GM19463 (cell line): ENCODE data around the gene BTBD17.
A peak's percentile ranks its signal among the peaks of the same experiment; 100 is the strongest.

Experiments used
- ATAC-seq: cut with Tn5 transposase; IDR thresholded peaks from one replicate; pipeline ENCODE4 v1.9.1; 2021; ENCODE audit warnings: mild to moderate bottlenecking, moderate library complexity; ENCODE audit not compliant: unreplicated experiment

The BTBD17 gene

DNA sequence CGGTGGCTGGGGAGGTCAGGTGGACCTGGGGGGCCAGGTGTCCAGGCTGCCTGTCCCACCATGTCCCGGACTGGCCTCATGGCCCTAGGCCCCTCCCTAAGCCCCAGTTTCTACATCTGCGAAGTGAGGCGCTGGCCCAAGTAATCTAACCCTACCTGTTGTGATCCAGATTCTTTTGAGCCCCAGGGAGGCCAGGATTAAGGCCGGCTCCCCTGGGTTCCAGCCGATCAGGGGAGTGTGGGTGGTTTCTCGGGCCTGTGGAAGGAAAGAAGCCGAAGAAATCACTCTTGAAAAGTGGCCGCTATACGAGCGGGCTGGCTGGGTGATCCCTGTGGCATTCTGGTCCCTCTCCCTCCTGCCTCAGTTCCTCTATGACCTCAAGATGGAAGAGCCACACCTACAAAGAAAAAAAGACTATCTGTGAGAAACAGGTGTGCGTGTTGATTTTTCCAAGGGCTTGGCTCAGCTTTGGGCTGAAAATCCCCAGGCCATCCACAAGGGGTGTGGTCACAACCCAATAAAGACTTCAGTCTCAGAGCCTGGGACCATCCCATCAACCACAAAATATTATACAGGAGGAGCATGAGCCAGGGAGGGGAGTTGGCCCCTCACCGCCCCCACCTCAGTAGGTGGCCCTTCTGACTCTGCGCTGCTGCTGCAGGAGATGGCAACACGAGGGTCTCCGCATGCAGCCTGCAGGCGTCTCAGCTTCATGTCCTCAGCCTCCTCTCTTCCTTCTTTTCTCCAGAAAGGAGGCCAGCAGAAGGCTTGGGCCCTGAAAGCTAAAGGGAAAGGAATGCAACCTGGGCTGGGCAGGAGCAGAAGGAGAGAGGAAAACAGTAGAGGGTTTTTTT, 25.9 kb upstream of the BTBD17 start:
- no peak for ATAC-seq

DNA sequence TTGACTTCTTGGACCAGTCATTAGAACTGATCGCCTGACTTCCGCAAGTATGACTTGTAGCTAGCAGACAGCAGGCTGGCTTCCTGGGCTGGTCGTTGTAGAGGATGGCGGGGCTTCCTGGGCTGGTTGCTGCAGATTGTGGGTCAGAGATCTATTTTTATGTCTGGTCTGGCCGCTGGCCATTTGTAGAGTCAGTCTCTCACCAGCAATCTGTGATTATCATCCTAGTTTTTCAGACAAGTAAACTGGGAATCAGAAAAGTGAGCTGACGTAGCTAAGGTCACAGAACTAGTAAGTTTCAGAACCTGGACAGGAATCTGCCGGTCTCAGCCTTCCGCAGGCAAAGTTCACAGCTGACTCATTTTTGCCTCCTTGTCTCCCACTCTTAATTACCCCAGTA, 24.7 kb upstream of the BTBD17 start:
- no peak for ATAC-seq

DNA sequence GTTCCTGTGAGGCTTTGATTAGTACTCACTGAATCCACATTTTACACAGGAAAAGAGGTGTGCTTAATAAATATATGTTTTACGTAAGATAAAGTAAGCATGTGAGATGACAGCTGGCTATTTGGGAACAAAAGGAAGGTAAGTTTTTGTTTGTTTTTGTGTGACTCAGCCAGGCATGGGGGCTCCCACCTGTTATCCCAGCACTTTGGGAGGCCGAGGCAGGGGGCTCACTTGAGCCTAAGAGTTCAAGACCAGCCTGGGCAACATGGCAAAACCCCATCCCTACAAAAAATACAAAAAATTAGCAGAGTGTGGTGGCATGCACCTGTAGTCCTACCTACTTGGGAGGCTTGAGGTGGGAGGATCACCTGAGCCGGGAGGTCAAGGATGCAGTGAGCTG, 23.5 kb upstream of the BTBD17 start:
- ATAC-seq, result no peak

DNA sequence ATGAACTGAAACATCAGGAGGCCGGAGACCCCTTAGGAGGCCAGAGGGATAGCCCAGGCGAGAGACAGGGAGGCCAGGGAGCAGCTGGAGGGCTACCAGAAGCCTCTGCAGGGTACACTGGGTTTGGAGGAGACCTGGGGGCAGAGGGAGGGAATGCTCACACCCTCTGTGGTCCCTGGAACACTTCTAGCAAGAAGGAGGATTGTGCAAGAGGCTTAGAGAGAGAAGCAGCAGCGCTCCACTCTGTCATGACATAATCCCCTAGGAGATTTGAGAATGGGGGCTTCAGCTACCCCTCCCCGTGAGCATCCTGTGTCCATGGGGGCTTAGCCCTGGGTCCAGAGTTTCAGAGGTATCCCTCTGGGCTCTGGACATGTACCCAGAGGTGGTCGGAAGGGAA, 21.5 kb upstream of the BTBD17 start:
- no peak for ATAC-seq

DNA sequence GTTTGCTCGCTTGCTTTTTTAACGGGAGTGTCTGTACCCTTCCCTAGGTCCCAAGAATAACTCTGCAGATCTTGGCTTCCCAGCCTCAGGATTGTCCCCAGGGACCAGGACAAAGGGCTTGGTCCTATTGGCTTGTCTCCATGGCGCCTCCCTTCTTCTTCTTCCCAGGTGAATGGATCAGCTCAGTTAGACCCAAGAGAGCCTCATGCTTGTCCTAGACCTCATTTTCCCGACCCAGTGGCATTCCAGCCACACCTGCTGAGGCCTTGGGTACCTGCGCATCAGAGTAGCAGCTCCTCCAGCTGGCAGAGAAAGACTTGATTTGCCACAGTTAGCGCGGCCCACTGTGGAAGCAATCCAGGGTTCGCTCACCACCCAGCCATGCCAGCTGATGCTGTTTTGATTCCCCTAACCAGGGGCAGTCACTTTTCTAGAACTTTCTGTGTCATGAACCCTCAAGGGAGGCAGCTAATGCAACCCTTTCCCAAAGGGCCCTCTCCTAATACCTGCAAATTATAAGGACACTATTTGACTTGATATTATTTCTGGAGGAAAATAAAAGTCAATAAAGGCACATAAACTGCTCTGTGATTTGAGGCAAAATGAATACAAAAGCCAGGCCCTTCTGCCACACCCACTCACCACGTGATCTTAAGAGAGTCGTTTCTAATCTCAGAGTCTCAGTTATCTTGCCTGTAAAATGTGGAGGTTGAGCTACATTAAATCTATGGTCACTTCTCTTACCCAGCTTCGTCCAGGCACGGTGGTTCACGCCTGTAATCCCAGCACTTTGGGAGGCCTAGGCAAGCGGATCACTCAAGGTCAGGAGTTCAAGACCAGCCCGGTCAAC, 19.5 kb upstream of the BTBD17 start:
- ATAC-seq, result no peak

DNA sequence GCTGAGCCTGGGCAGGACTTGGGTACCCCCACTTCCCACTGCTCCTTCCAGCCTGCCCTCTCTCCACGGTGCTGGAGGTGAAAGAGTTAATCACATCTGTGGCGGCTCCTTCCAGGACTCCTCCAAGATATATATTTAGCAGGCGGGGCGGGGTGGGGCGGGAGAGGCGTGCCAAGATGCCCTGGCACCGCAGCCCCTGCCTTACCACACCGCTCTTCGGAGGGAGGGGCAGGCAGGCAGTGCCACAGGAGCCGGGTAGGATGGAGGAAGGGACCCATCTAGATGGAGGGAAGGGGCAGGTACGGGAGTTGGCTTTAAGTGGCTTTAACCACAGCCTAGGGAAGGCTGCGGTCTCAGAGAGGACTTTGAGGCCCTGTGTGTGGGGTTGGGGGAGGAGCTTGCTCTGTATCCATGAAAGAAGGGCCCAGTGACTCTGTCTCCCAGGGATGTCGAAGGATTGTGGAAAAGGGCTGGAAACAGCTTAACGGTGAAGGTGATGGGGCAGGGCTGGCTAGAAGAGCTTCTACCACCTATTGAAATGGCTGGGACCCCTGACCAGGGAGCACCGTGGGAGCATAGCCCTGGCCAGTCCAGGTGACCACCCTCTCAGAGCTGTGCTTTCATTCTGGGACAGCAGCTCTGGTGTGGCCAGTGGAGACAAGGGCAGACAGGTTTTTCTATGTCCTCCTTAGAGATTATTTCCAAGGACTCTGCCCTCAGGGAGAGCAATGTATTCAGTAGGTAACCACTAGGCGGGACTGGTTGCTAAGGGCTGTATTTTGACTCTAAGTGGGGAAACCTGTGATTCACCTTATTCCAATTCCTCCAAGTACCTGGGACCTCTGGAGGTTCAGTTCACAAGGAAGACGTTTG, 18.7 kb upstream of the BTBD17 start:
- no peak for ATAC-seq

DNA sequence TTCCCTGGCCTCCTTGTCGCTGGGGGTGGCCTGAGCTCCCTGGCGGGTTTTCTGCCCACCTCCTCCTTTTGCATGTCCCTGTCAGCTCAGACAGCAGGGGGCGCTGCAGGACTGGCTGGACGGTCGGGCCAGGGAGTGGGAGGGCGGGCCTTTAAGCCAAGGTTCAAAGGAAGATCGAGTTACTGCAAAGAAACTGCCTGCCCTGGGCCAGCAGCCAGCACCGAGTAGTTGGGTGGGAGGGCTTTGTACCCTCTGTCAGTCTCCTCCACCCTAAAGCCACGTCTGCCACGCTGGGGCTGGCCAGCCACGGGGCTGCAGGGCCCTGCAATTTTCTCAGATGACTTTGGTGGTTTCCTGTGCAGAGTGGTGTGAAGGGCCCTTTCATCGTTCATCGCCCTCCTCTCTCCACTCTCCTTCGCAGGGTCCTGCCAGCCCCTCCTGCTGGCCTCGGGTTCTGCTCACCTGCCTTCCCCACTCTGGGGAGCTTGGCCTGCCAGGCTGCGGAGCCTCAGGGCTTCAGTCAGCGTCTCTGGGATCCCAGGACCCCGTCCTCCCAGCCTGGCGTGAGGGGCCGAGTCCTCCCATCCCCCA, 17.9 kb upstream of the BTBD17 start:
- peak; percentile 71 for ATAC-seq

DNA sequence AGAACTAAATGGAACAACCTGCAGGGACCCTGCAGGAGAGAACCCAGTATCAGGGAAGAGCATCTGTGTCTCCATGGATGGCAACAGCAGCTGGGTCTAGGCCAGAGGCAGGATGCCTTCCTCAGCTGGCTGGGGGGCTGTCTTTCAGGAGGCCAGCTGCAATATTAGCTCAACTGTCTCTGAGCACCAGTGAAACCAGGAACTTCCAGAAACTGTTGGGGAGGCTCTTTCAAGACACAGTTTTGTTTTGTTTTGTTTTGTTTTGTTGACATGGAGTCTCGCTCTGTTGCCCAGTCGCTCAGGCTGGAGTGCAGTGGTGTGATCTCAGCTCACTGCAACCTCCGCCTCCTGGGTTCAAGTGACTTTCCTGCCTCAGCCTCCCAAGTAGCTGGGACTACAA, 13.2 kb upstream of the BTBD17 start:
- ATAC-seq, result no peak

DNA sequence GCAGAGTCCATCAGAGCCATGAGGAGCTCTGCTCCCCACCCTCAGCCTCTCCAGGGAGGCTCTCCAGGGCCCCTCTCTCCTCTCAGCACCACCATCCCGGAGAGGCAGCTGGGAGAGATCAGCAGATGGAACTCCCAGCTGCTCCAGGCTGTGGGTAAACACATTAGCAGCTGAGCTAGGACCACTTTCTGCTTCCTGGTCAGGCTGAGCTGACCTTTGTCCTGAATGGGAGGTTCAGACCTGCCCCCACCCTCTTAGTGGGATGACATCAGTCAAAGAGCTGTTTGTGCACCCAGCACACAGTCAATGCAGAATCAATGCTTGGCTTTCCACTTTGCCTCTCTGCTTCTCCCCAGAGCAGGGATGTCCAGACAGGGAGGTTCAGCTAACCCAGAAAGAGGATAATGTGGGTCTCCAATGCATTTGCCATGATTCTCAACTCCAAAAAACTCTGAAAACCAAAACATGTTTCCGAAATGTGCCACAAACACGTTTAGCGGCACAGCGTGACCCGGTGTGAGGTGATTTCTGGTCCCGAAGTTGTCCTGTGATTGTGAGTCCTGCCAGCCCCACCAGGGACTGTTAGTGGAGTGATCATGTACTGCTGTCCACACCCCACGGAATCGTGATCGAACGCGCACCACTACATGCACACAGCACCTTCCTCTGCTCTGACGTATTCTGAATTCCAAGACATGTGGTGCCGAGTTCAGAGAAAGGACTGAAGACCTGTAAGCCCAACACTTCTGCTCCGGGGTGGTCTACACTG, 12.4 kb upstream of the BTBD17 start:
- no peak for ATAC-seq

DNA sequence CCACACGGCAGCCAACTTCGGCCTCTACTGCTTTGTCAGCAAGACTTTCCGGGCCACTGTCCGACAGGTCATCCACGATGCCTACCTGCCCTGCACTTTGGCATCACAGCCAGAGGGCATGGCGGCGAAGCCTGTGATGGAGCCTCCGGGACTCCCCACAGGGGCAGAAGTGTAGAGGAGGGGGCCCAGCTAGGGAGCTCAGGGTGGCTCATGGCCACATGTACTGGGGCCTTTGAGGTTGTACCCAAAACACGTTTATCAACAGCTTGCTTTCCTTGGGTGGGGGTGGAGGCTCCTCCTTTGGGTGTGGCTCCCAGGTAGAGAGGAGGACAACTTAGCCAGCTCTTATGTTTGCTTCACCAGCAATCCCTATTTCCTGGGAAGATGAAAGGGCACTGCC, 10.8 kb upstream of the BTBD17 start:
- no peak for ATAC-seq

DNA sequence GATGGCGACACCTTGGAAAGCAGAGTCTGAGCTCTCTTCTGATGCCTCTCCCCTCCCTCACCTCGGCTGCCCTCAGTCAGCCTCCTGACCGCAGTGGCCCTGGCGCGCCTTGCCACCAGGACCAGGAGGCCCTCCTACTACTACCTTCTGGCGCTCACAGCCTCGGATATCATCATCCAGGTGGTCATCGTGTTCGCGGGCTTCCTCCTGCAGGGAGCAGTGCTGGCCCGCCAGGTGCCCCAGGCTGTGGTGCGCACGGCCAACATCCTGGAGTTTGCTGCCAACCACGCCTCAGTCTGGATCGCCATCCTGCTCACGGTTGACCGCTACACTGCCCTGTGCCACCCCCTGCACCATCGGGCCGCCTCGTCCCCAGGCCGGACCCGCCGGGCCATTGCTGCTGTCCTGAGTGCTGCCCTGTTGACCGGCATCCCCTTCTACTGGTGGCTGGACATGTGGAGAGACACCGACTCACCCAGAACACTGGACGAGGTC, 10.0 kb upstream of the BTBD17 start:
- ATAC-seq, result no peak

DNA sequence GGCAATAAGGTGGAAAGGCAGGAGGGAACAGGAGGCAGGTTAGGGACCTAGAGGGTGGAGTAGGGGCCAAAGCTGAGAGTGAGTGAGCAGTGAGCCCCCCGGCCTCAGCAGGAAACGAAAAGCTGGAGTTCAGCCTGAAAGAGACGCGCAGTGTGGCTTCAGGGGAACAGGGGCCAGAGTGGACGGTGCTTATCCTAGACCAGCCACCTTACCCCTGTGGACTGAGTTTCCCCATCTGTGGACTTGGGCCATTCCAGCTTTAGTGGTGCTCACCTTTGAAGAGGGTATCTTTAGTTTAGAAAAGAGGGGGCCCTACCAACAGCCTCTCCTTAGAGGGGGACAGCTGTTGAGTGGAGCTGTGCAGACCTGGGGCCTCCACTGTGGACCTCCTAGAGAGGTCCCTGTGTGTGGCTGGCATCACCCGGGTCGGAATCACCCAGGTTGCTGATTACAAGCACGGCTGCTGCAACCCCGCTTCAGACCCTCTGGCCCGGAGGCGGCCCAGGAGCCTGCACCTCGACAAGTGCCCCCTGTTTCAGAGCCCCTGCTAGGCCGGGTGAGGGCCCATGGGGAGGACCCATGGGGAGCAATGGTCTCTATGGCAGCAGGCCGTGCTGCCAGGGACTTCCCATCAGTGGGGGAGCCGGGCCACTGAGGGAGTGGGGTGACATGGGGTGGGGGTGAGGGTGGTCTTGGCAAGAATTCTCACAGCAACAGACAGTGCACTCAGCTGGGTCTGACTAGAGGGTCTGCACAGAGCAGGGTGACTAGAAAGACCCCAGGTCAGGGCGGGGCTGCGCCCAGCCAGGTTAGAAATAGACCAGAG, 8.2 kb upstream of the BTBD17 start:
- no peak for ATAC-seq

DNA sequence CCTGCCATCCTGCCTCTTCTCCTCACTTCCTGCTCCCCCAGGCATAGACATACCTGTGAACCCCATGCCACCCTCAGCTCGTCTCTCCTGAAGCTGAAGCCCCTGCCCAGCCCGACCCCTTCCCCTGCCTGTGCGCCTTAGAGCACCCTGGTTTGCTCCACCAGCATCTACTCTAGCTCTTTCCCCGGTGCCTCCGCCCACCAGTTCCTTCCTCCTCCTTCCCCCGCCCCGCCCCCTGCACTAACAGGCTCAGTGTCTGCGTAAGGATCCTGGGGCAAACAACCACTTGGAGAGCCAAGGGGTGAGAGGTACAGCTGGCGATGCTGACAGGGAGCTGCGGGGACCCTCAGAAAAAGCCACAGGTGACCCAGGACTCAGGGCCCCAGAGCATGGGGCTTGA, 7.6 kb upstream of the BTBD17 start:
- ATAC-seq, result no peak

DNA sequence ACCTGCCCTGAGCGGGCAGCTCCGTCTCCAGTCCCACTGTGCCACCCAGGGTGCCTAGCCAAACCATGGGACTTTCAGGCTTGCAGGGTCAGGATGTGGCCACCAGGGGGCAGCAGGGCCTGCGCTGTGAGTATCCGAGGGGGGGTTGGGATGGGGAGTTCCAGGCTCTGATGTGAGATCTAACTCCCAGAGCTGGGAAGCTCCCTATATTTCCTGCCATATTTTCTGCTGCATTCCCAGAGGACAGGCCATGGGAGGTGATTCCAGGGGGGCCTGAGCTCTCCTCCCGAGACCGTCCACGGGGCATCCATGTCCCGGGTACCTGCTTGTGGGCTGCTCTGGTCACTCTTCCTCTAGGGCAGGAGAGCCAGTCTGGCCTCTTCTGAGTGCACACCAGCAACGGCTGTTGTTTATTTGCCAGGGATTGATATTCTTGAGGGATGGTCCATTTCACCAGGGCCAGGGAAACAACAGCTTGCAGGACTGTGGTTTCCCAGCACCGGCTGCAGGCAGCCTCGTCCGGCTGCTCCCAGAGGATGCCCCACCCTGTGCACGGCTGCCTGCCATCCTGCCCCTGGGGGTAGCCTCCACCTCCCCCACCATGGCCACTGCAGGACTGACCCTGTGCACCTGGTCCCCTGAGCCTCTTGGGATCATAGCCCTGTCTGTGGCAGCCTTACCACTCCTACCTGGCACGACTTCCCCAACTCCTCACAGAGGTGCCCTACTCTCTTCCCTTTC, 6.8 kb upstream of the BTBD17 start:
- no peak for ATAC-seq

DNA sequence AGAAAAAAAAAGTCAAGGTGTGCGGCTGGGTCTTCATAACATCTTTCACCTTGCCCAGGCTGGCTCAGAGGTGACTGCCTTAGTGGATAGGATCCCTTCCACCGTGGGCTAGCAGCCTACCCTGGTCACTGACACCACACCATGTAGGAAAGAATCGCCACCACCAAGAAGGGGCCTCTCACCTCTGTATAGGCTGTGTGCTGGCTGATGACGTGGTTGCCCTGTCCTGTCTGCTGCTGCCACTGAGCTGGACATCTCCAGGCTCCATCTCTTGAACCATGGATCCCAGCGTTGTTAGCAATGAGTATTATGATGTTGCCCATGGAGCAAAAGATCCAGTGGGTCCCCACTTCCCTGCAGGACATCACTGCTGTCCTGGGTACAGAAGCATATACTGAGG, 5.5 kb upstream of the BTBD17 start, which contains the start of gene GPR142:
Gene GPR142, plus strand, starts transcription at position 301 of the 400 bp plus-strand sequence. CDS start 2,035 bp downstream, outside the sequence.
- ATAC-seq, result no peak

DNA sequence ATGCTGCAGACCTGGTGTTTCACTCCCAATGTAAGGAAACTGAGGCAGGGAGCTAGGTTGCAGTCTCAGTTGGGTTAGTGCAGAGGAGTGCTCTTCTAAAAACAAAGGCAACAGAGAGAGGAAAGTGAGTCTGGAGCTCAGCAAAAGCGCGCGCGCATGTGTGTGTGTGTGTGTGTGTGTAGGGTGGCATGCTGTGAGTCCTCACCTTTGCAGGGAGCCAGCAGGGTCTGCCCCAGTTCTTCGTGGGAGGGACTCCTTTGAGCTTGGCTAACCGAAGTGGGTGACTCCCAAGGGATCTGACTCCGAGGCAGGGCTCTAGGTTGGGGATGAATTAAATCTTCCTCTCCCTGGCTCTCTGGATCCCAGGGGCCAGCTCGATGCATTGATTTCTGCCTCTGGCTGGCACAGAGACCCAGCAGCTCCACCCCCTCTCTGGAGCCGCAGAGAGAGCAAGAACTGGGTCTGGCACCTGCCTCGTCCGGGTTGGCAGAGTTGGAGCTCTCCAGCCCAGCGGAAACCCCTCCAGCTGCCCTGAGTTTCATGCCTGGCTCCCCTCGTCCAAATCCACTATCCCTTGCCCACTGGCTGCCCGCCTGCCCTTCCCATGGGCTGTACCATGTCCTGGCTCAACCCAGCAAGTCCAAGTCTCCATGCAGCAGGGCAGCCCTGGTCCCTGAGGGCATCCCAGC, 1.3 kb upstream of the BTBD17 start:
- no peak for ATAC-seq

DNA sequence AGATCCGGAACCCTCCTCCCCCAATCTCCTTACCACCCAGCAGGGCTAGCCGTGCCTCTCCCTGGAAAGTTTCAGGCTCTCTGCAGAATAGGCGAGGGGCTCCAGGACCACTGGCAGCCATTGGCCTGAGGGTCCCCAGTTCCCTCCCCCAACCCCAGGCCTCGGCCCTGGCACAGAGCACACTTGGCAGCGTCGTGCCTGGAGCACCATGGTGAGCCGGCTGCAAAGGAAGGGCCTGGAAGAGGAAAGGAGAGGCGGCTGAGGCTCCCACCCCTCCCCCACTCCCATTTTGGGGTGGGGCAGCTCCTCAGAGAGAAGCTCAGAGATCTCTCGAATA, 369 bp upstream of the BTBD17 start:
- ATAC-seq, result no peak

DNA sequence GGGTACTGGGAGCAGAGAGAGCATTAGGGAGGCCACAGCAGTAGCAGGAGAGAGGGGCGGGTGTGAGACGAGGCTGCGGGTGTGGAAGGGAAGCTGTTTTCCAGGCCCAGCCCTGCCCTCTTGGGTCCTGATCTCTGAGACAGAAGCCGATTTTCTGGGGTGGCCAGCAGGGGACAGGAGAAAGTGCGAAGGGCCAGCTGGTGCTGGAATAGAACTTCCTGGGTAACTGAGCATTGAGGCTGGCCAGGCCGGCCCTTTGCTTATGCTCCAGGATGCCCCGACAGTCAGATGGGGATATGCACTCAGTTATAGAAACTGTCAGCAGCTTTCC, 804 bp downstream of the BTBD17 start:
- no peak for ATAC-seq
